SHP77 treated with DMSO at 0.1 percent for 48 hours (cell line): ENCODE data around the gene PPFIA2.

Source experiments
- DNase-seq: peaks from one replicate; lab custom pipeline; 2025; lab: John Stamatoyannopoulos, UW

PPFIA2 gene

DNA sequence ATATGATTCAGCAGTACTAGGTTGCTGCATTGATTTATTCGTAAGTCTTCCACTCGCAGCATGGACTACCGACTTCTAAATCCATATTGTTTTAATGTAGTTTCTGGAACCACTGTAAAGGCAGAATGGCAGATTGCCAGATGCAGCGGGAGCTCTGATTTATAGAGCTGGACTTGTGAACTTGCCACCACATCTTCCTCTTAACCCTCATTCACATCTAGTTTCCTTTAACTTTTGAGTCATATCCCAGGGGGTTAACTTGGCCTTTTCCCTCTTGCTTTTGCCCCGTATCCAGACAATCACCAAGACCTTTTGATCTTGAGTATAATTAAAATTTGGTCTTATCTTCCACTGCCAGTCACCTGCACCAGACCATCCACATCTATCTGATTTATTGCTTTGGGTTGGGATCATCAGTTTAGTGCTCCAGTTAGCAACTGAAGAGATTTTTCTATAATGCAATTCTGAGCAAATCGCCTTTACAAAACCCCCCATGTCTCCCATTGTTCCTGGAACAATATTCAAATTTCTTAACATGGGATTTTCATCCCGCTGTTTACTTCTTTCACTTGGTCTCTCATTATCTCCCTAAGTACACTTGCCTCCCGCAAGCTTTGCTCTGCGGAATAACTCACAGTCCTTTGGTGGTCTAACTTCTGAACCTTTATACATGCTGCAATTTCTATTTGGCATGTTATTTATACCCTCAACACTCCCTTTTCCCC, 550.8 kb downstream of the PPFIA2 start:
- DNase-seq = peak; percentile 58
